GM04504 (cell line): Measurements from ENCODE around the gene MAP1A.

ENCODE experiments used
- DNase-seq: peaks from one replicate; pipeline ENCODE4 v3.0.0-alpha.2; 2012; ENCODE audit warnings: low read depth

The MAP1A gene

DNA sequence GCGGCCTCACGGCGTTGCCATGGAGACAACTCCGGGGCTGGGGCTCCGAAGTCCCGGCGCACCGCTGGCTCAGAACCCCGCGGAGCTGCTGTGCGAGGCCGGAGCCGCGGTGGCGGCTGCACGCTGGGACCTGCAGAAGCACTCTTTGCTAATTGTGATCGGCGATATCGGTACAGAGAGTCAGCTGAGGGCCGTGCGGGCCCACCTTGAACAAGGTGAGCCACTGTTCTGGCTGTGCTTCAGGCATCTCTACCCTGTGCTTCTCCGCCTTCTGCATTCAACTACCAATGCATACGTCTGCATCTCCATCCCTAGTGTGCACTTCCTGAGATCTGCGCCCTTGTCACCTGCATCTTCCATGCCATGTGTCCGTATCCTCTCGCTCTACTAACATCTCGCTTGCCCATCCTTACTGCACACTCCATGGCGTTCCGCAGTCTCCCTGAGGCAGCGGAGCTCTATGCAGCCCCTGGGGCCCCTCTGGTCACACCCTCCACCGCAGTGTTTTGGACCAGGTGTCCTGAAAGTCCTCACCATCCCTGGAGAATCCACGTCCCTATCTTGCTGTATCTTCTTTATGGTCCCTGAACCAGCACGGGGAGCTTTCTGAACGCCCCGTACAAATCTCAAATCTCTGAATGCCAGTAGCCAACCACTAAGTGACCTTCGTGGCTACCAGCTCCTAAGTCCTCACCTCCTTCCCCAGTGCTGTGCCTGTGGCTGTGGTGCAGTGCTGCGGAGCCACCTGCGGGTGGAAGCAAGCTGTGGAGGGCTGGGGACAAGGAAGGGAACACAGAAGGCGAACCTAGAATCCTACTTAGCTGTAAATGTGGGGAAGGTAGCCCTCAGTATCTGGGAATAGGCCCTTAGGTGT is 6.2 kb upstream of the MAP1A start:
- no peak for DNase-seq

DNA sequence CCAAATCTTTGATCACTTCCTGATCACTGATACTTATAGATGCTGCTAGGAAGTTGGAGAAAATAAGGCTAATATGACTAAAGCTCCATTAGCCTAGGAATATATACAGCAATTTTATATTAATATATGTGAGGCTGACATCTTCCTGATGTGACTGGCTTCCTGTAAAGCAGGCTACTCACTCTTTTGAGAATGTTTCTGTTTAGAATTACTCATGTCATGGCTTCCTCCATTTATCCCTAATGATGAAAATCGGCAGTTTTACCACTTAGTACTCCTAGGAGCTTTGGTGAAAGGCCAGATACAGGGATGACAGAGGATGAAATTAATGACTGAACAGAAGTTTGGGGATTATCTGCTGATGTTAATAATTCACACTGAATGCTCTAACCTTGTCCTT is 3.9 kb upstream of the MAP1A start:
- no peak for DNase-seq

DNA sequence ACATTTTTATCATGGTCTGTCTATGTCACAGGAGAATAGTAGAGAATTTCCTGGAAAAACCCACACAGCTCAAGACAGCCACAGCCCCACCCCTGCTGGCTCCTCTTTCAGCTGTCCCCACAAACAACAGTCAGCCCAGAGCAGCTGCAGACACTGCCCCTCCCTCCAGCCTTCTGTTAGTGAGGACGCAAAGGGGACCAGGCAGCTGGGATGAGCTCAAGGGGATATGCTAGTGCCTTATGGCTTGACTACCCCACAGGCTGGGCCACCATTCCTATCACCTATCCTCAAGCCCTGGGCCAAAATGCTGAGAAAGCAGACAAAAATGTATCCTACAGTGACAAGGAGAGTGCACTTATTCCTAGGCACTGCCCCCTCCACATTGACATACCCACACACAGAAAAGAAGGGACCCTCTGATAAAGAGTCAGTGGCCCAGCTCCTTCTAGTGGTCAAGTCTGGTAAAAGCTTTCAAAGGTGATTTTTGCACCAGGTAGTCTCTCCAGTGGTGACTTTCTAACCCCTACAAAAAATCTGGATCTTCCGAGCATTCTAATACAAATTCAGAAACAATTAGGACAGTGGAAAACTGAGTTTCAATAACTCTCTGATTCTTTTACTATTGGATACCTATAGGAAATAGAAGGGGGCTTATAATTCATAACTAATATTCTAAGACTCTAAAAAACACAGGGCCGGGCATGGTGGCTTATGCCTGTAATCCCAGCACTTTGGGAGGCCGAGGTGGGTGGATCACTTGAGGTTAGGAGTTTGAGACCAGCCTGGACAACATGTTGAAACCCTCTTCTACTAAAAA is 3.0 kb upstream of the MAP1A start:
- no peak for DNase-seq

DNA sequence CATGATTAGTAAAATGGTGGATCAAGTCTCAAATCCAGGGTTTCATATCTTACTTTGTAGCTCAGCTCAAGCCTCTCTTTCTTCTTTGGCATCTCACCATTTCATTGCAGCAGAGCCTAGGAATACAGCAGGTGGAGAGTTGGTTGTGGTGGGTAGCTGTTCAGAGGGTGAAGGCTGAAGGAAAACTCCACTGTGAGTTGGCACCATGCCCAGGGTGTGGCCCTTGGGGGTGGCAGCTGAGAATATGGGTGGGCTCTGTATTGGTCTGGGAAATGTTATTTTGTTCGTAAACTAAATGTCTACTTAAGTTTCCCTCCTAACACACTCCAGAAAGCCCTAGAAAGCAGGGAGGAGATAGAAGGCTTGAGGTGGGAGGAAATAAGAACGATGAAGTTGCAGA is 1.7 kb upstream of the MAP1A start:
- DNase-seq, result no peak

DNA sequence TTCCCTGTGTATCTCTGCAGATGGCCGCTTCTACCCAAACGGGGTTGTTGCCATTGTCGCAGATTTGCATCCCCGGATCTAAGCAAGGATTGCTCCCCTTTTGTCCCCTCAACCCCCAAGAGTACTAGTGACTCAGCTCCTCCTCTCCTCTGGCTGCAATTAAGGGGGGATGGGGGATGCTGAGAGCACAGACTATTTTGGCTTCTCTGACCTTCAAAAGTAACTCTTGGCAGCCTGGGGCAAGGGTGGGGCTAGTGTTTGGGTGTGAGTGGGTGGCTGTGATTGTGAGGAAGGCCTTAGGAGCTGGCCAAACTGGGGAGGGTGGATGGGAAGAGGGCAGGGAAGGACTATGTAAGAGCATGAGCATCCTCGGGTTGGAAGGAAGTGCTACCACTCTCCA is 1.2 kb upstream of the MAP1A start:
- no peak for DNase-seq

DNA sequence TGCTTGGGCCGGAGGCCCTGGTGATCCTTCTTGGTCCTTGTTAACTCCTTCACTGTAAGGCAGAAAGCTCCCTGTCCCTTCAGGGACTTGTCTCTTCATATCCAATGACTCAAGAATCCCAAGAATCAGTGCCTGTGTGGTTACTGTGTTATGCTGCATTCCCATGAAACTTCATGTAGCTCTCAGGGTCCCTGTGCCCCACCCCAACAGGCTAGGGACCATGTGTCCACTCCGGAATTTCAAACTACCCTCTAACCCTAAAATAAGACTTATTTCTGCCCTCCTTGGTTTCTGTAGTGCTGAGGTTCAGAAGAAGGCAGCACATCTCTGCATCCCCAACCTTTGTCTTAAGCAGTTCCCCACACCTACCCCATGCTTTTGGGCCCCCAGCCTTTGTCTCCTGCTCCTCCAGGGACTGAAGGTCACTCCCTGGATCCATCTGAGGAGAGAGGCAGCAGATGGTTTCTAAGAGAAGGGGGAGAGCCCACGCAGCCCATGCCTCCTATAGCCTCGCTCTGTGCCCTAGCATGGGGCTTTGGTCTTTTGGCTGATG is 531 bp upstream of the MAP1A start:
- DNase-seq, result no peak

DNA sequence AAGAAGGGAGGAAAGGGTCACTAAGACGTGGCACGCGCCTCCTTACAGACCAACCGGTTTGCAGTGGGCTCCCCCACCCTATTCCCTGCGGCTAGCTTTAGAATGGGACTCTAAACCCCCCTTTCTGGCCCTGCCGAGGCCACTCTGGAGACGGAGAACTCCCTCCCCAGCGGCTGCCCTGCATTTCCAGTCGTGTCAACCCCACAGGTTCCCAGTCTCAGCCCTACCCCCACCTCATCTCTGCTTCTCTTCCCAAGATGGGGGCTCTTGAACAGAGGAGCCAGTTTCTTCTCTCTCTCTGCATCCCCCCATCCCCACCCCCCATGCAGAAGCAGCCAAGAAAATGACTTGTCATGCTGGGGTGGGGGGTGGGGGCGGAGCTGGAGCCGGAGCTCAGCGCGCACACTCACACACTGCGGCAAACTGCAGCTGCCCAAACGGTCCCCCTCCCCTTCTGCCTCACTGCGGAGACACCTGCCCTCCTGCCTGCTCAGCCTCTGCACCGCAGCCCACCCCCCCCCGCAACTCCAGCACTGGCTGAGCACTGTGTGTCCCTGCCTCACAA is 871 bp downstream of the MAP1A start:
- no peak for DNase-seq

DNA sequence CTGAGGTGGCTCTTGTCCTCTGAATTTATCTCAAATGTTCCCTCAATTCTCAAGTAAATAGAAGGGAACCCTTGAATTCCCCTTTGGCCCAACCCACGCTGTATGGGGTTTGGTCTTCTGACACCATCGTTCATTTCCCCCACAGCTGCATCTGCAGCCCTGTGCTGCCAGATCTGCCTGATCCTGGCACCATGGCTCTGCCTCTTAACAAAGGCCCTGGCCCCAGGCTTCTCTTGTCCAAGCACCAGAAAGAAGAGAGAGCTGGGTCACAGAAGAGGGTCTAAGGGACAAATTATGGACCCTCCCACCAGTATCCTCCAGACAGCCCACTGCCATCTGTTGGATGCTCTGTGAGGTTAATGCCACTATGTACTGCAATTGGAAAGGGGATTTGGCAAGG is 1.8 kb downstream of the MAP1A start:
- no peak for DNase-seq

DNA sequence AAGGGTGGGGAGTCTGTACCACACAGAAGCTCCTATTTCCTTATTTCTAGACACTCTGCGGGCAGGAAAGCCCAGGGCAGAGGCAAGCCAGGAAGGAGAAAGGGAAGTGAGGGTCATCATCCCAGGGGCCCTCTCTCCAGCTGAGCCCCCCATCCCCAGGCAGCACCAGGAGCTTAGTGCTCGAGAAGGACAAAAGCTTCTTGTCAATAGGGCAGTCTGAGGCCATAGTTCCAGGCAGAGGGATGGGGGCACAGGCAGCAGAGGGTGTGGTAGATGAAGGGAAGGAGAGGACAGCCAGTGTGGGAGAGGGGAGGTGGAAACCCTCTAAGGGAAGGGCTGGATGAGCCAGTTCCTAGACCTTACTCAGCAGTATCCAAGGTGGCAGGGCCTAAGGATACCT is 2.7 kb downstream of the MAP1A start:
- no peak for DNase-seq

DNA sequence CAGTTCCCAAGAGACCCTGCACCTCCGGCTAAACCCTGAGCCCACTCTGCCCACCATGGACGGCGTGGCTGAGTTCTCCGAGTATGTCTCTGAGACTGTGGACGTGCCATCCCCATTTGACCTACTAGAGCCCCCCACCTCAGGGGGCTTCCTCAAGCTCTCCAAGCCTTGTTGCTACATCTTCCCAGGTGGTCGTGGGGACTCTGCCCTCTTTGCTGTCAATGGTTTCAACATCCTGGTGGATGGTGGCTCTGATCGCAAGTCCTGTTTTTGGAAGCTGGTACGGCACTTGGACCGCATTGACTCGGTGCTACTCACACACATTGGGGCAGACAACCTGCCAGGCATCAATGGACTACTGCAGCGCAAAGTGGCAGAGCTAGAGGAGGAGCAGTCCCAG is 4.0 kb downstream of the MAP1A start:
- DNase-seq, result no peak

DNA sequence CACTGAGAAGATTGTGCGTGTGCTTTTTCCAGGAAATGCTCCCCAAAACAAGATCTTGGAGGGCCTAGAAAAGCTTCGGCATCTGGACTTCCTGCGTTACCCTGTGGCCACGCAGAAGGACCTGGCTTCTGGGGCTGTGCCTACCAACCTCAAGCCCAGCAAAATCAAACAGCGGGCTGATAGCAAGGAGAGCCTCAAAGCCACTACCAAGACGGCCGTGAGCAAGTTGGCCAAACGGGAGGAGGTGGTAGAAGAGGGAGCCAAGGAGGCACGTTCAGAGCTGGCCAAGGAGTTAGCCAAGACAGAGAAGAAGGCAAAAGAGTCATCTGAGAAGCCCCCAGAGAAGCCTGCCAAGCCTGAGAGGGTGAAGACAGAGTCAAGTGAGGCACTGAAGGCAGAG is 4.8 kb downstream of the MAP1A start:
- DNase-seq, result no peak

DNA sequence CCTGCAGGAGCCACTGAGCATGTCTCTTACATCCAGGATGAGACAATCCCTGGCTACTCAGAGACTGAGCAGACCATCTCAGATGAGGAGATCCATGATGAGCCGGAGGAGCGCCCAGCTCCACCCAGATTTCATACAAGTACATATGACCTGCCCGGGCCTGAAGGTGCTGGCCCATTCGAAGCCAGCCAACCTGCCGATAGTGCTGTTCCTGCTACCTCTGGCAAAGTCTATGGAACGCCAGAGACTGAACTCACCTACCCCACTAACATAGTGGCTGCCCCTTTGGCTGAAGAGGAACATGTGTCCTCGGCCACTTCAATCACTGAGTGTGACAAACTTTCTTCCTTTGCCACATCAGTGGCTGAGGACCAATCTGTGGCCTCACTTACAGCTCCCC is 6.2 kb downstream of the MAP1A start:
- DNase-seq, result no peak

DNA sequence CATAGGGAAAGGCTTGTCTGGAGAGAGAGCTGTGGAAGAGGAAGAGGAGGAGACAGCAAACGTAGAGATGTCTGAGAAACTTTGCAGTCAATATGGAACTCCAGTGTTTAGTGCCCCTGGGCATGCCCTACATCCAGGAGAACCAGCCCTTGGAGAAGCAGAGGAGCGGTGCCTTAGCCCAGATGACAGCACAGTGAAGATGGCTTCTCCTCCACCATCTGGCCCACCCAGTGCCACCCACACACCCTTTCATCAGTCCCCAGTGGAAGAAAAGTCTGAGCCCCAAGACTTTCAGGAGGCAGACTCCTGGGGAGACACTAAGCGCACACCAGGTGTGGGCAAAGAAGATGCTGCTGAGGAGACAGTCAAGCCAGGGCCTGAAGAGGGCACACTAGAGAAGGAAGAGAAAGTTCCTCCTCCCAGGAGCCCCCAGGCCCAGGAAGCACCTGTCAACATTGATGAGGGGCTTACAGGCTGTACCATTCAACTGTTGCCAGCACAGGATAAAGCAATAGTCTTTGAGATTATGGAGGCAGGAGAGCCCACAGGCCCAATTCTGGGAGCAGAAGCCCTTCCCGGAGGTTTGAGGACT is 6.9 kb downstream of the MAP1A start:
- DNase-seq, result no peak

DNA sequence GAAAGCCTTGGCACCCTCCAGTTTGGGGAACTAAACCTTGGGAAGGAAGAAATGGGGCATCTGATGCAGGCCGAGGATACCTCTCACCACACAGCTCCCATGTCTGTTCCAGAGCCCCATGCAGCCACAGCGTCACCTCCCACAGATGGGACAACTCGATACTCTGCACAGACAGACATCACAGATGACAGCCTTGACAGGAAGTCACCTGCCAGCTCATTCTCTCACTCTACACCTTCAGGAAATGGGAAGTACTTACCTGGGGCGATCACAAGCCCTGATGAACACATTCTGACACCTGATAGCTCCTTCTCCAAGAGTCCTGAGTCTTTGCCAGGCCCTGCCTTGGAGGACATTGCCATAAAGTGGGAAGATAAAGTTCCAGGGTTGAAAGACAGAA is 7.7 kb downstream of the MAP1A start:
- DNase-seq, result no peak

DNA sequence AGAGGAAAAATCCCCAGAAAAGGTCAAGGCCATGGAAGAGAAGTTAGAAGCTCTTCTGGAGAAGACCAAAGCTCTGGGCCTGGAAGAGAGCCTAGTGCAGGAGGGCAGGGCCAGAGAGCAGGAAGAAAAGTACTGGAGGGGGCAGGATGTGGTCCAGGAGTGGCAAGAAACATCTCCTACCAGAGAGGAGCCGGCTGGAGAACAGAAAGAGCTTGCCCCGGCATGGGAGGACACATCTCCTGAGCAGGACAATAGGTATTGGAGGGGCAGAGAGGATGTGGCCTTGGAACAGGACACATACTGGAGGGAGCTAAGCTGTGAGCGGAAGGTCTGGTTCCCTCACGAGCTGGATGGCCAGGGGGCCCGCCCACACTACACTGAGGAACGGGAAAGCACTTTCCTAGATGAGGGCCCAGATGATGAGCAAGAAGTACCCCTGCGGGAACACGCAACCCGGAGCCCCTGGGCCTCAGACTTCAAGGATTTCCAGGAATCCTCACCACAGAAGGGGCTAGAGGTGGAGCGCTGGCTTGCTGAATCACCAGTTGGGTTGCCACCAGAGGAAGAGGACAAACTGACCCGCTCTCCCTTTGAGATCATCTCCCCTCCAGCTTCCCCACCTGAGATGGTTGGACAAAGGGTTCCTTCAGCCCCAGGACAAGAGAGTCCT is 9.0 kb downstream of the MAP1A start:
- DNase-seq, result no peak

DNA sequence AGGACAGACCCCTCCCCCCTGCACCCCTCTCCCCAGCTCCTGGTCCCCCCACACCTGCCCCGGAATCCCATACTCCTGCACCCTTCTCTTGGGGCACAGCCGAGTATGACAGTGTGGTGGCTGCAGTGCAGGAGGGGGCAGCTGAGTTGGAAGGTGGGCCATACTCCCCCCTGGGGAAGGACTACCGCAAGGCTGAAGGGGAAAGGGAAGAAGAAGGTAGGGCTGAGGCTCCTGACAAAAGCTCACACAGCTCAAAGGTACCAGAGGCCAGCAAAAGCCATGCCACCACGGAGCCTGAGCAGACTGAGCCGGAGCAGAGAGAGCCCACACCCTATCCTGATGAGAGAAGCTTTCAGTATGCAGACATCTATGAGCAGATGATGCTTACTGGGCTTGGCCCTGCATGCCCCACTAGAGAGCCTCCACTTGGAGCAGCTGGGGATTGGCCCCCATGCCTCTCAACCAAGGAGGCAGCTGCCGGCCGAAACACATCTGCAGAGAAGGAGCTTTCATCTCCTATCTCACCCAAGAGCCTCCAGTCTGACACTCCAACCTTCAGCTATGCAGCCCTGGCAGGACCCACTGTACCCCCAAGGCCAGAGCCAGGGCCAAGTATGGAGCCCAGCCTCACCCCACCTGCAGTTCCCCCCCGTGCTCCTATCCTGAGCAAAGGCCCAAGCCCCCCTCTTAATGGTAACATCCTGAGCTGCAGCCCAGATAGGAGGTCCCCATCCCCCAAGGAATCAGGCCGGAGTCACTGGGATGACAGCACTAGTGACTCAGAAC is 9.8 kb downstream of the MAP1A start:
- no peak for DNase-seq

DNA sequence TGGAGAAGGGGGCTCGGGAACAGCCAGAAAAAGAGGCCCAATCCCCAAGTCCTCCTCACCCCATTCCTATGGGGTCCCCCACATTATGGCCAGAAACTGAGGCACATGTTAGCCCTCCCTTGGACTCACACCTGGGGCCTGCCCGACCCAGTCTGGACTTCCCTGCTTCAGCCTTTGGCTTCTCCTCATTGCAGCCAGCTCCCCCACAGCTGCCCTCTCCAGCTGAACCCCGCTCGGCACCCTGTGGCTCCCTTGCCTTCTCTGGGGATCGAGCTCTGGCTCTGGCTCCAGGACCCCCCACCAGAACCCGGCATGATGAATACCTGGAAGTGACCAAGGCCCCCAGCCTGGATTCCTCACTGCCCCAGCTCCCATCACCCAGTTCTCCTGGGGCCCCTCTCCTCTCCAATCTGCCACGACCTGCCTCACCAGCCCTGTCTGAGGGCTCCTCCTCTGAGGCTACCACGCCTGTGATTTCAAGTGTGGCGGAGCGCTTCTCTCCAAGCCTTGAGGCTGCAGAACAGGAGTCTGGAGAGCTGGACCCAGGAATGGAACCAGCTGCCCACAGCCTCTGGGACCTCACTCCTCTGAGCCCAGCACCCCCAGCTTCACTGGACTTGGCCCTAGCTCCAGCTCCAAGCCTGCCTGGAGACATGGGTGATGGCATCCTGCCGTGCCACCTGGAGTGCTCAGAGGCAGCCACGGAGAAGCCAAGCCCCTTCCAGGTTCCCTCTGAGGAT is 10.6 kb downstream of the MAP1A start:
- DNase-seq, result no peak

DNA sequence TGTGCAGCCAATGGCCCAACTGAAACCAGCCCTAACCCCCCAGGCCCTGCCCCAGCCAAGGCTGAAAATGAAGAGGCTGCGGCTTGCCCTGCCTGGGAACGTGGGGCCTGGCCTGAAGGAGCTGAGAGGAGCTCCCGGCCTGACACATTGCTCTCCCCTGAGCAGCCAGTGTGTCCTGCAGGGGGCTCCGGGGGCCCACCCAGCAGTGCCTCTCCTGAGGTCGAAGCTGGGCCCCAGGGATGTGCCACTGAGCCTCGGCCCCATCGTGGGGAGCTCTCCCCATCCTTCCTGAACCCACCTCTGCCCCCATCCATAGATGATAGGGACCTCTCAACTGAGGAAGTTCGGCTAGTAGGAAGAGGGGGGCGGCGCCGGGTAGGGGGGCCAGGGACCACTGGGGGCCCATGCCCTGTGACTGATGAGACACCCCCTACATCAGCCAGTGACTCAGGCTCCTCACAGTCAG is 11.2 kb downstream of the MAP1A start:
- no peak for DNase-seq

DNA sequence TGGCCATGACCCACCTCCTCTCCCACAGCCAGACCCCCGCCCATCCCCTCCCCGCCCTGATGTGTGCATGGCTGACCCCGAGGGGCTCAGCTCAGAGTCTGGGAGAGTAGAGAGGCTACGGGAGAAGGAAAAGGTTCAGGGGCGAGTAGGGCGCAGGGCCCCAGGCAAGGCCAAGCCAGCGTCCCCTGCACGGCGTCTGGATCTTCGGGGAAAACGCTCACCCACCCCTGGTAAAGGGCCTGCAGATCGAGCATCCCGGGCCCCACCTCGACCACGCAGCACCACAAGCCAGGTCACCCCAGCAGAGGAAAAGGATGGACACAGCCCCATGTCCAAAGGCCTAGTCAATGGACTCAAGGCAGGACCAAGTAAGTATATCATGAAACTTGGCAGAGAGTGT is 11.7 kb downstream of the MAP1A start:
- no peak for DNase-seq
